ENCODE data around the gene TDRD6. TPM values are rescaled to one million over a fixed set of nuclear protein-coding genes. Genes with fewer than 3 reads are reported as not detected.

TDRD6 gene
- total RNA-seq, 3 donors from 2014 or later: 0.66 to 2.5 (median 1.1) TPM

- no peaks in the 10 kb centered on the region for H3K9me3 ChIP-seq
- H3K4me1 ChIP-seq: no peaks in the 10 kb centered on the region
- TF ChIP-seq POLR2A (IDR thresholded peaks at IDR 0.05) (peak; percentile 12), CTCF (IDR thresholded peaks at IDR 0.05) (peak in 1 of 3 donors; percentile 7), POLR2AphosphoS5 (IDR thresholded peaks at IDR 0.05) (peak in 2 of 3 donors; percentile 38 to 58)
- intact Hi-C loops (cut with DNase I; ENCODE audit: low total_unique reads): no loop called here
- no peaks in the 10 kb centered on the region for H3K27me3 ChIP-seq
- no peaks in the 10 kb centered on the region for H3K36me3 ChIP-seq
- H3K4me3 ChIP-seq: peak within 1 kb of the TSS; percentile 77 to 94 (median 91)
- H3K27ac ChIP-seq: peak within 1 kb of the TSS; percentile 85 to 89
- peak; percentile 90 to 92 for DNase-seq (ENCODE audit: low spot score in 2 of 2)
Measured at GRCh38 chr6:46652603-46653438, 34.9 kb upstream of the TDRD6 start, which contains the start of the genes CYP39A1 and SLC25A27. CYP39A1 (minus strand) TSS chr6:46652818; CDS start chr6:46652582, 236 bp downstream. SLC25A27 (plus strand) TSS chr6:46652975; CDS start chr6:46653193, 218 bp downstream.

- TF ChIP-seq POLR2AphosphoS5 (IDR thresholded peaks at IDR 0.05) (no peak), POLR2A (IDR thresholded peaks at IDR 0.05) (no peak), CTCF (IDR thresholded peaks at IDR 0.05) (no peak)
- Histone ChIP-seq H3K4me3 (peak overlapping the region; percentile 77 to 94 (median 91)), H3K4me1 (no peaks in the 10 kb centered on the region), H3K36me3 (no peaks in the 10 kb centered on the region), H3K27ac (peak overlapping the region; percentile 85 to 89), H3K27me3 (no peaks in the 10 kb centered on the region), H3K9me3 (no peaks in the 10 kb centered on the region)
- intact Hi-C loops (cut with DNase I; ENCODE audit: low total_unique reads): no loop called here
- no peak for DNase-seq (ENCODE audit: low spot score in 2 of 2)
Measured at GRCh38 chr6:46653439-46654195, 34.1 kb upstream of the TDRD6 start.

- Histone ChIP-seq H3K27ac (no peak overlapping the region), H3K4me1 (no peaks in the 10 kb centered on the region), H3K9me3 (no peaks in the 10 kb centered on the region), H3K36me3 (no peaks in the 10 kb centered on the region), H3K27me3 (no peaks in the 10 kb centered on the region), H3K4me3 (no peak overlapping the region)
- DNase-seq (ENCODE audit: low spot score in 2 of 2): no peak
- no peak for TF ChIP-seq POLR2AphosphoS5 (IDR thresholded peaks at IDR 0.05)
- TF ChIP-seq CTCF (IDR thresholded peaks at IDR 0.05): no peak
- TF ChIP-seq POLR2A (IDR thresholded peaks at IDR 0.05): no peak
- intact Hi-C loops (cut with DNase I; ENCODE audit: low total_unique reads): no loop called here
Measured at GRCh38 chr6:46655803-46656202, 31.9 kb upstream of the TDRD6 start.

- Histone ChIP-seq H3K27me3 (no peaks in the 10 kb centered on the region), H3K4me3 (no peak overlapping the region), H3K4me1 (no peaks in the 10 kb centered on the region), H3K27ac (no peak overlapping the region), H3K36me3 (no peaks in the 10 kb centered on the region), H3K9me3 (no peaks in the 10 kb centered on the region)
- TF ChIP-seq POLR2A (IDR thresholded peaks at IDR 0.05) (no peak), POLR2AphosphoS5 (IDR thresholded peaks at IDR 0.05) (no peak), CTCF (IDR thresholded peaks at IDR 0.05) (no peak)
- intact Hi-C loops (cut with DNase I; ENCODE audit: low total_unique reads): no loop called here
- no peak for DNase-seq (ENCODE audit: low spot score in 2 of 2)
Measured at GRCh38 chr6:46657642-46658041, 30.0 kb upstream of the TDRD6 start.

Measured in breast epithelium (tissue), 4 donors.